A549 (cell line): ENCODE measurements around the gene KRTAP16-1. TPM values are rescaled to one million over a fixed set of nuclear protein-coding genes. Genes with fewer than 3 reads are reported as not detected.

Source experiments
- ATAC-seq, 2 experiments: fragments of 200-7000 bp in 1 of 2; fragments of >200 bp in 1 of 2; cut with Nextera tagmentation in 1 of 2; cut with Tn5 transposase in 1 of 2; 3 replicates each; pipeline versions ENCODE4 v1.8.0 to v1.9.1; 2018 to 2020; ENCODE audit warnings: mild to moderate bottlenecking in 1 of 2, moderate library complexity in 1 of 2
- CTCF ChIA-PET: fragments of 300-600 bp; sonication (Branson Sonifier 250); formaldehyde crosslinking; extraction: SDS; loops from one replicate; lab custom pipeline; 2021; ENCODE audit warnings: antibody characterized with exemption, inconsistent platforms; lab: Yijun Ruan, JAX
- POLR2A ChIA-PET: fragments of 350-600 bp; formaldehyde crosslinking; extraction: SDS; loops from one replicate; lab custom pipeline; 2021; ENCODE audit warnings: antibody characterized with exemption, inconsistent platforms; lab: Yijun Ruan, JAX
- DNase-seq, 2 experiments: peaks; one replicate each; pipeline versions ENCODE4 v3.0.0 to v3.0.0-alpha.2; 2011 to 2016; ENCODE audit warnings: low read depth in 1 of 2, low spot score in 1 of 2
- FAIRE-seq: peaks from 2 replicates; lab custom pipeline; 2011; peaks lifted over from hg19 to GRCh38; lab: Jason Lieb, UNC
- H3K27ac ChIP-seq, 2 experiments: fragments of >200 bp; sonication (Bioruptor Twin); formaldehyde crosslinking; 3 replicates each; pipeline ENCODE4 v1.5.1; 2016 to 2017
- H3K4me1 ChIP-seq: fragments of >200 bp; sonication (Bioruptor Twin); formaldehyde crosslinking; 3 replicates; pipeline ENCODE4 v1.6.1; 2016
- H3K4me2 ChIP-seq: fragments of >200 bp; sonication (Bioruptor Twin); formaldehyde crosslinking; 3 replicates; pipeline ENCODE4 v1.6.1; 2016
- H3K4me3 ChIP-seq: fragments of >200 bp; sonication (Bioruptor Twin); formaldehyde crosslinking; 3 replicates; pipeline ENCODE4 v1.5.1; 2016
- H3K9me3 ChIP-seq: fragments of >200 bp; sonication (Bioruptor Twin); formaldehyde crosslinking; 3 replicates; pipeline ENCODE4 v1.6.1; 2016
- CBX2 ChIP-seq: fragments of 200-600 bp; sonication (generic); IDR thresholded peaks from 2 replicates; pipeline ENCODE4 v1.6.1; 2016; ENCODE audit warnings: low read depth, mild to moderate bottlenecking, borderline replicate concordance
- CHD2 ChIP-seq: fragments of 150-350 bp; IDR thresholded peaks from 2 replicates; pipeline ENCODE4 v1.6.1; 2014; ENCODE audit warnings: low read length; ENCODE audit not compliant: partially characterized antibody
- EHMT2 ChIP-seq: fragments of 200-600 bp; sonication (generic); IDR thresholded peaks from 2 replicates; pipeline ENCODE4 v1.6.1; 2016; ENCODE audit warnings: antibody characterized with exemption, low read depth, mild to moderate bottlenecking, moderate library complexity
- EP300 ChIP-seq, 2 experiments: fragments of >200 bp; sonication (Bioruptor Twin); formaldehyde crosslinking; IDR thresholded peaks; 2 replicates in 1 of 2; 3 replicates in 1 of 2; pipeline ENCODE4 v1.6.1; 2016 to 2017
- FOSL2 ChIP-seq, 2 experiments: fragments of 450-650 bp in 1 of 2; fragments of >200 bp in 1 of 2; sonication (Bioruptor Twin) in 1 of 2; formaldehyde crosslinking; IDR thresholded peaks; 2 replicates each; pipeline versions ENCODE4 v1.5.0 to v1.6.1; 2016 to 2020; ENCODE audit warnings: mild to moderate bottlenecking in 1 of 2, moderate library complexity in 1 of 2
- JUNB ChIP-seq: fragments of >200 bp; sonication (Bioruptor Twin); formaldehyde crosslinking; IDR thresholded peaks from 2 replicates; pipeline ENCODE4 v1.6.1; 2016
- KDM1A ChIP-seq: fragments of 200-600 bp; sonication (generic); IDR thresholded peaks from 2 replicates; pipeline ENCODE4 v1.6.1; 2016; ENCODE audit warnings: low read depth, mild to moderate bottlenecking
- KDM5A ChIP-seq: fragments of 200-600 bp; sonication (generic); IDR thresholded peaks from 2 replicates; pipeline ENCODE4 v1.6.1; 2016; ENCODE audit warnings: antibody characterized with exemption, mild to moderate bottlenecking
- MAFK ChIP-seq: fragments of 450-650 bp; IDR thresholded peaks from 2 replicates; pipeline ENCODE4 v1.6.1; 2014; ENCODE audit not compliant: partially characterized antibody
- NPAS2 ChIP-seq: fragments of 250-450 bp; sonication (Bioruptor Pico); IDR thresholded peaks from 2 replicates; pipeline ENCODE4 v1.8.0; 2022; ENCODE audit warnings: mild to moderate bottlenecking, moderate library complexity, borderline replicate concordance
- POLR2AphosphoS2 ChIP-seq: conservative IDR thresholded peaks from 2 replicates; pipeline ENCODE4 v1.6.1; 2012; ENCODE audit warnings: low read length, improper control_type of control experiment, inconsistent platforms
- RAD21 ChIP-seq, 2 experiments: fragments of >200 bp in 1 of 2; sonication (Bioruptor Twin) in 1 of 2; formaldehyde crosslinking in 1 of 2; IDR thresholded peaks in 1 of 2; conservative IDR thresholded peaks in 1 of 2; 2 replicates in 1 of 2; 3 replicates in 1 of 2; pipeline ENCODE4 v1.6.1; 2012 to 2018; ENCODE audit warnings: inconsistent platforms in 1 of 2
- RARB ChIP-seq: fragments of 250-450 bp; sonication (Bioruptor Pico); IDR thresholded peaks from 2 replicates; pipeline ENCODE4 v1.8.0; 2021; ENCODE audit warnings: mild to moderate bottlenecking, moderate library complexity
- RFX5 ChIP-seq: fragments of 450-650 bp; IDR thresholded peaks from 2 replicates; pipeline ENCODE4 v1.7.1; 2014; ENCODE audit warnings: antibody characterized with exemption, mild to moderate bottlenecking, moderate library complexity
- RNF2 ChIP-seq: fragments of 200-600 bp; sonication (generic); IDR thresholded peaks from 2 replicates; pipeline ENCODE4 v1.6.1; 2016; ENCODE audit warnings: low read depth, mild to moderate bottlenecking, antibody characterized with exemption, moderate library complexity, borderline replicate concordance
- TFCP2L1 ChIP-seq: fragments of 250-450 bp; sonication (Bioruptor Pico); IDR thresholded peaks from 2 replicates; pipeline ENCODE4 v1.5.0; 2021; ENCODE audit warnings: mild to moderate bottlenecking
- ZC3H11A ChIP-seq: fragments of 450-650 bp; IDR thresholded peaks from 2 replicates; pipeline ENCODE4 v1.6.1; 2014; ENCODE audit warnings: antibody characterized with exemption, mild to moderate bottlenecking
- WGBS: methylation state at CpG from one replicate; pipeline ENCODE4 v1.1.6; 2017; ENCODE audit errors: missing lambda C conversion rate; 5-methylcytosine and 5-hydroxymethylcytosine counted together
- polyA plus RNA-seq, 4 experiments: library from polyadenylated mRNA; depleted of rRNA in 3 of 4; stranded (reverse); fragments of >200 nt; fragmentation: RNase III in 1 of 4; extraction: RNeasy Plus Mini Kit Qiagen cat#74134 plus additional on column Dnase treatment in 1 of 4; gene quantifications; 2 replicates in 3 of 4; 3 replicates in 1 of 4; pipeline ENCODE4 v1.2.3, GENCODE V29; 2011 to 2017
- TF ChIP-seq, protein P1 (sequence below): fragments of 200-600 bp; sonication (generic); IDR thresholded peaks from 2 replicates; pipeline ENCODE4 v1.6.1; 2016; ENCODE audit warnings: antibody characterized with exemption, mild to moderate bottlenecking, moderate library complexity
- TF ChIP-seq, protein P2 (sequence below): fragments of >200 bp; sonication (Bioruptor Twin); formaldehyde crosslinking; IDR thresholded peaks from 3 replicates; pipeline ENCODE4 v1.5.1; 2016
- TF ChIP-seq, protein P3 (sequence below): fragments of 250-450 bp; sonication (Bioruptor Pico); IDR thresholded peaks from 2 replicates; pipeline ENCODE4 v1.5.0; 2020; ENCODE audit warnings: low read depth, mild to moderate bottlenecking, moderate library complexity

The KRTAP16-1 gene
- polyA plus RNA-seq, 2 of the 4 experiments (the other 2 are of a cell fraction): not detected

DNA sequence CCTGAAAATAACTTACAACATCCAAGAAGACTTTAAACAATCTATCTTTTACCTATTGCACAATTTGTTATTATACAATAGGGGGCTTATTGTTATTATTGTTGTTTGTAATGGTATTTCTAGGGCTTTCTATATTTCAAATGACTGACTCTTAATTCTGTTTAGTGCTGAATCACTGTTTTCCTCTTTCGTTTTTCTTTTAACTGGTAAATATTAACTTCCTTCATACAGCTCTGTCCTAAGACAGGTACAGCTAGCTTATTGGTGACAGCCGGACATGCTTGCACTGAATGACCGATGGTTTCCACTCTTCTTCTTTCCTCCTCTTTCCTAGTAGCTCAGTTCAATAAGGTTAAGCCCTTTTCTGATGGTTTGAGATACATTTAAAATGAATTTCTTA lies 22.1 kb downstream of the KRTAP16-1 start:
- WGBS: 52% methylated on average over 3 of the region's 3 CpGs

DNA sequence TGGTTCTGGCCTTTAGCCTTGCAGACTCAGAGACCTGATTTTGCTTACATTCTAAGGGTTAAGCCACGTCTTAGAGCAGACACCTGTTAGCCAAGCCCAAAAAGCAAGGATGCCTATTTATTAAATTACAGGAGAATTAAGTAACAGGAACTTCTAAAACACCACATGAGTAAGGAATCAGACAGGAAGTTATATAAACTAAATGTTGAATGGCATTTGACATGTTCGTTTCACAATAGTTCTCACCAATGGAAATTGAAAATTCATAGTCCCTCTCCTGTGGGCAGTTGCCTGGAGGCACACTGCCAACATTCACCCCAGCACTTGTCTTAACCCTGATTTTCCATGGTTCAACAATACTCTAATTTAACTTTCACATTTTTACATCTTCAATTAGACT lies 24.6 kb downstream of the KRTAP16-1 start:
- no peak for FAIRE-seq

More for the DNA sequence above, 22.1 kb downstream of the KRTAP16-1 start:
- H3K27ac ChIP-seq: 0 out of 6 replicates have a peak overlapping the region, but pooled peaks of 1 of the 2 experiments have one; percentile 14
- peak in 1 of 2 experiments; percentile 18 for DNase-seq
- FAIRE-seq: no peak
- peak overlapping the region; percentile 38 for H3K4me2 ChIP-seq
- H3K4me1 ChIP-seq: peaks cover 20% of the 10 kb centered on the region
- no peaks in the 10 kb centered on the region for H3K9me3 ChIP-seq
- no peak overlapping the region for H3K4me3 ChIP-seq
- ATAC-seq: no peak
- POLR2A ChIA-PET: no interaction called here
- TF ChIP-seq KDM1A: no peak
- no peak for TF ChIP-seq EP300 (IDR thresholded peaks at IDR 0.05)
- no peak for TF ChIP-seq RFX5
- TF ChIP-seq RAD21 (conservative IDR thresholded peaks at IDR 0.05 in 1 of 2, IDR thresholded peaks at IDR 0.05 in 1 of 2): no peak
- TF ChIP-seq MAFK: peak; percentile 56
- TF ChIP-seq, all 56 proteins: peak for 1
- CTCF ChIA-PET: interaction anchor here (1.6 kb wide), 1 partner anchor 35 kb away, joined by 3 read pairs; no protein-coding TSS in a partner anchor

More for the DNA sequence above, 24.6 kb downstream of the KRTAP16-1 start:
- Histone ChIP-seq H3K4me1 (peaks cover 20% of the 10 kb centered on the region), H3K4me3 (no peak overlapping the region), H3K9me3 (no peaks in the 10 kb centered on the region), H3K27ac (no peak overlapping the region), H3K4me2 (peak overlapping the region; percentile 5; the same call in 1 of the 3 replicates)
- ChIA-PET POLR2A (no interaction called here), CTCF (no interaction called here)
- DNase-seq: no peak
- ATAC-seq: no peak
- WGBS: 44% methylated on average over 2 of the region's 2 CpGs
- no peak for TF ChIP-seq POLR2AphosphoS2
- TF ChIP-seq EHMT2: no peak
- no peak for TF ChIP-seq JUNB
- no peak for TF ChIP-seq CBX2
- TF ChIP-seq TFCP2L1 (CRISPR knock-in tag): no peak
- TF ChIP-seq, protein P1, sequence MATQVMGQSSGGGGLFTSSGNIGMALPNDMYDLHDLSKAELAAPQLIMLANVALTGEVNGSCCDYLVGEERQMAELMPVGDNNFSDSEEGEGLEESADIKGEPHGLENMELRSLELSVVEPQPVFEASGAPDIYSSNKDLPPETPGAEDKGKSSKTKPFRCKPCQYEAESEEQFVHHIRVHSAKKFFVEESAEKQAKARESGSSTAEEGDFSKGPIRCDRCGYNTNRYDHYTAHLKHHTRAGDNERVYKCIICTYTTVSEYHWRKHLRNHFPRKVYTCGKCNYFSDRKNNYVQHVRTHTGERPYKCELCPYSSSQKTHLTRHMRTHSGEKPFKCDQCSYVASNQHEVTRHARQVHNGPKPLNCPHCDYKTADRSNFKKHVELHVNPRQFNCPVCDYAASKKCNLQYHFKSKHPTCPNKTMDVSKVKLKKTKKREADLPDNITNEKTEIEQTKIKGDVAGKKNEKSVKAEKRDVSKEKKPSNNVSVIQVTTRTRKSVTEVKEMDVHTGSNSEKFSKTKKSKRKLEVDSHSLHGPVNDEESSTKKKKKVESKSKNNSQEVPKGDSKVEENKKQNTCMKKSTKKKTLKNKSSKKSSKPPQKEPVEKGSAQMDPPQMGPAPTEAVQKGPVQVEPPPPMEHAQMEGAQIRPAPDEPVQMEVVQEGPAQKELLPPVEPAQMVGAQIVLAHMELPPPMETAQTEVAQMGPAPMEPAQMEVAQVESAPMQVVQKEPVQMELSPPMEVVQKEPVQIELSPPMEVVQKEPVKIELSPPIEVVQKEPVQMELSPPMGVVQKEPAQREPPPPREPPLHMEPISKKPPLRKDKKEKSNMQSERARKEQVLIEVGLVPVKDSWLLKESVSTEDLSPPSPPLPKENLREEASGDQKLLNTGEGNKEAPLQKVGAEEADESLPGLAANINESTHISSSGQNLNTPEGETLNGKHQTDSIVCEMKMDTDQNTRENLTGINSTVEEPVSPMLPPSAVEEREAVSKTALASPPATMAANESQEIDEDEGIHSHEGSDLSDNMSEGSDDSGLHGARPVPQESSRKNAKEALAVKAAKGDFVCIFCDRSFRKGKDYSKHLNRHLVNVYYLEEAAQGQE: no peak
- no peak for TF ChIP-seq CHD2
- no peak for TF ChIP-seq NPAS2 (CRISPR knock-in tag)
- no peak for TF ChIP-seq KDM5A
- no peak for TF ChIP-seq RARB
- TF ChIP-seq, protein P2, sequence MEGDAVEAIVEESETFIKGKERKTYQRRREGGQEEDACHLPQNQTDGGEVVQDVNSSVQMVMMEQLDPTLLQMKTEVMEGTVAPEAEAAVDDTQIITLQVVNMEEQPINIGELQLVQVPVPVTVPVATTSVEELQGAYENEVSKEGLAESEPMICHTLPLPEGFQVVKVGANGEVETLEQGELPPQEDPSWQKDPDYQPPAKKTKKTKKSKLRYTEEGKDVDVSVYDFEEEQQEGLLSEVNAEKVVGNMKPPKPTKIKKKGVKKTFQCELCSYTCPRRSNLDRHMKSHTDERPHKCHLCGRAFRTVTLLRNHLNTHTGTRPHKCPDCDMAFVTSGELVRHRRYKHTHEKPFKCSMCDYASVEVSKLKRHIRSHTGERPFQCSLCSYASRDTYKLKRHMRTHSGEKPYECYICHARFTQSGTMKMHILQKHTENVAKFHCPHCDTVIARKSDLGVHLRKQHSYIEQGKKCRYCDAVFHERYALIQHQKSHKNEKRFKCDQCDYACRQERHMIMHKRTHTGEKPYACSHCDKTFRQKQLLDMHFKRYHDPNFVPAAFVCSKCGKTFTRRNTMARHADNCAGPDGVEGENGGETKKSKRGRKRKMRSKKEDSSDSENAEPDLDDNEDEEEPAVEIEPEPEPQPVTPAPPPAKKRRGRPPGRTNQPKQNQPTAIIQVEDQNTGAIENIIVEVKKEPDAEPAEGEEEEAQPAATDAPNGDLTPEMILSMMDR: no peak
- TF ChIP-seq, protein P3, sequence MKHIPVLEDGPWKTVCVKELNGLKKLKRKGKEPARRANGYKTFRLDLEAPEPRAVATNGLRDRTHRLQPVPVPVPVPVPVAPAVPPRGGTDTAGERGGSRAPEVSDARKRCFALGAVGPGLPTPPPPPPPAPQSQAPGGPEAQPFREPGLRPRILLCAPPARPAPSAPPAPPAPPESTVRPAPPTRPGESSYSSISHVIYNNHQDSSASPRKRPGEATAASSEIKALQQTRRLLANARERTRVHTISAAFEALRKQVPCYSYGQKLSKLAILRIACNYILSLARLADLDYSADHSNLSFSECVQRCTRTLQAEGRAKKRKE (CRISPR knock-in tag): no peak
- no peak for TF ChIP-seq ZC3H11A
- no peak for TF ChIP-seq FOSL2 (IDR thresholded peaks at IDR 0.05)
- no peak for TF ChIP-seq FOSL2 (CRISPR knock-in tag; IDR thresholded peaks at IDR 0.05)
- no peak for TF ChIP-seq RNF2
